H9 (cell line): ENCODE results near the gene PIM2. TPM values are rescaled to one million over a fixed set of nuclear protein-coding genes. Genes with fewer than 3 reads are reported as not detected.

ENCODE experiments used
- DNase-seq: peaks from one replicate; pipeline ENCODE4 v3.0.0-alpha.2; 2017
- H2AFZ ChIP-seq: one replicate; pipeline ENCODE4 v1.6.1; 2013; ENCODE audit warnings: mild to moderate bottlenecking, low read length, control low read depth, moderate library complexity
- H2AK5ac ChIP-seq: 2 replicates; pipeline ENCODE4 v1.6.1; 2013; ENCODE audit warnings: low read length, control low read depth, mixed read lengths; ENCODE audit not compliant: insufficient read length
- H2BK120ac ChIP-seq: one replicate; pipeline ENCODE4 v1.6.1; 2013; ENCODE audit warnings: low read depth, mild to moderate bottlenecking, low read length, control low read depth, inconsistent platforms; ENCODE audit not compliant: poor library complexity, severe bottlenecking
- H2BK12ac ChIP-seq: 2 replicates; pipeline ENCODE4 v1.6.1; 2013; ENCODE audit warnings: low read length, control low read depth, mixed read lengths, low read depth; ENCODE audit not compliant: insufficient read length
- H2BK15ac ChIP-seq: 2 replicates; pipeline ENCODE4 v1.6.1; 2013; ENCODE audit warnings: low read depth, low read length, control low read depth
- H2BK20ac ChIP-seq: one replicate; pipeline ENCODE4 v1.6.1; 2013; ENCODE audit warnings: low read depth, mild to moderate bottlenecking, low read length, control low read depth, inconsistent platforms; ENCODE audit not compliant: poor library complexity, severe bottlenecking
- H2BK5ac ChIP-seq: 2 replicates; pipeline ENCODE4 v1.6.1; 2013; ENCODE audit warnings: low read length, control low read depth, mixed read lengths; ENCODE audit not compliant: insufficient read length
- H3K14ac ChIP-seq: 2 replicates; pipeline ENCODE4 v1.6.1; 2013; ENCODE audit warnings: low read length, control low read depth; ENCODE audit not compliant: insufficient read depth
- H3K18ac ChIP-seq: 2 replicates; pipeline ENCODE4 v1.6.1; 2013; ENCODE audit warnings: low read depth, mild to moderate bottlenecking, mixed read lengths, low read length, control low read depth; ENCODE audit not compliant: insufficient read length
- H3K23ac ChIP-seq: 2 replicates; pipeline ENCODE4 v1.6.1; 2013; ENCODE audit warnings: low read length, control low read depth, mixed read lengths, low read depth; ENCODE audit not compliant: insufficient read length
- H3K23me2 ChIP-seq: 2 replicates; pipeline ENCODE4 v1.6.1; 2013; ENCODE audit warnings: low read depth, mild to moderate bottlenecking, mixed read lengths, low read length, control low read depth; ENCODE audit not compliant: insufficient read length, poor library complexity, severe bottlenecking
- H3K27ac ChIP-seq: 2 replicates; pipeline ENCODE4 v1.5.1; 2013; ENCODE audit warnings: low read length, control low read depth, mixed read lengths, low read depth; ENCODE audit not compliant: insufficient read length
- H3K27me3 ChIP-seq: 2 replicates; pipeline ENCODE4 v1.6.1; 2013; ENCODE audit warnings: low read length, control low read depth, inconsistent platforms; ENCODE audit not compliant: insufficient read depth
- H3K4ac ChIP-seq: 2 replicates; pipeline ENCODE4 v1.6.1; 2013; ENCODE audit warnings: low read depth, mild to moderate bottlenecking, control low read depth, inconsistent platforms, low read length, moderate library complexity
- H3K4me1 ChIP-seq: 2 replicates; pipeline ENCODE4 v1.6.1; 2013; ENCODE audit warnings: low read length, control low read depth, inconsistent platforms; ENCODE audit not compliant: insufficient read depth
- H3K4me2 ChIP-seq: 2 replicates; pipeline ENCODE4 v1.6.1; 2013; ENCODE audit warnings: low read length, control low read depth, mixed read lengths; ENCODE audit not compliant: insufficient read length, insufficient read depth
- H3K56ac ChIP-seq: 2 replicates; pipeline ENCODE4 v1.6.1; 2013; ENCODE audit warnings: low read depth, mild to moderate bottlenecking, mixed read lengths, low read length, control low read depth; ENCODE audit not compliant: insufficient read length
- H3K79me1 ChIP-seq: 2 replicates; pipeline ENCODE4 v1.6.1; 2013; ENCODE audit warnings: low read depth, mild to moderate bottlenecking, moderate library complexity, low read length, control low read depth, inconsistent platforms; ENCODE audit not compliant: insufficient read depth, poor library complexity, severe bottlenecking
- H3K79me2 ChIP-seq: 2 replicates; pipeline ENCODE4 v1.6.1; 2013; ENCODE audit warnings: low read length, control low read depth, inconsistent platforms; ENCODE audit not compliant: insufficient read depth
- H3K9ac ChIP-seq: 2 replicates; pipeline ENCODE4 v1.6.1; 2013; ENCODE audit warnings: low read length, control low read depth, mixed read lengths; ENCODE audit not compliant: insufficient read length; ENCODE audit errors: extremely low read depth
- H3K9me3 ChIP-seq: one replicate; pipeline ENCODE4 v1.6.1; 2013; ENCODE audit warnings: low read depth, low read length, inconsistent platforms; ENCODE audit not compliant: control insufficient read depth
- H3T11ph ChIP-seq: one replicate; pipeline ENCODE4 v1.6.1; 2013; ENCODE audit warnings: mild to moderate bottlenecking, low read length, control low read depth, inconsistent platforms
- H4K20me1 ChIP-seq: one replicate; pipeline ENCODE4 v1.6.1; 2013; ENCODE audit not compliant: control insufficient read depth, insufficient read length, insufficient read depth
- H4K5ac ChIP-seq: 2 replicates; pipeline ENCODE4 v1.6.1; 2013; ENCODE audit warnings: low read depth, mild to moderate bottlenecking, mixed read lengths, low read length, control low read depth; ENCODE audit not compliant: insufficient read length
- H4K8ac ChIP-seq: replicated peaks from 2 replicates; pipeline ENCODE4 v1.6.1; 2013; ENCODE audit warnings: low read length, control low read depth, mixed read lengths, low read depth; ENCODE audit not compliant: insufficient read length
- H4K91ac ChIP-seq: 2 replicates; pipeline ENCODE4 v1.6.1; 2013; ENCODE audit warnings: low read depth, mild to moderate bottlenecking, moderate library complexity, mixed read lengths, low read length, control low read depth; ENCODE audit not compliant: insufficient read length
- H3K27ac Mint-ChIP-seq, 3 experiments: 2 replicates in 2 of 3; 3 replicates in 1 of 3; pipeline ENCODE4 v1.8.0; 2020 to 2021; ENCODE audit warnings: mixed read lengths in 3 of 3, mild to moderate bottlenecking in 1 of 3, moderate library complexity in 1 of 3
- H3K27me3 Mint-ChIP-seq: 2 replicates; pipeline ENCODE4 v1.8.0; 2021; ENCODE audit warnings: low read depth, mild to moderate bottlenecking, moderate library complexity, mixed read lengths
- H3K36me3 Mint-ChIP-seq, 3 experiments: 2 replicates in 2 of 3; 3 replicates in 1 of 3; pipeline ENCODE4 v1.8.0; 2020 to 2021; ENCODE audit warnings: low read depth in 3 of 3, mixed read lengths in 3 of 3; ENCODE audit not compliant: insufficient read depth in 1 of 3
- H3K4me1 Mint-ChIP-seq, 2 experiments: 2 replicates each; pipeline ENCODE4 v1.8.0; 2020; ENCODE audit warnings: mixed read lengths in 2 of 2
- H3K4me3 Mint-ChIP-seq, 2 experiments: 2 replicates in 1 of 2; 3 replicates in 1 of 2; pipeline ENCODE4 v1.8.0; 2020 to 2021; ENCODE audit warnings: mild to moderate bottlenecking in 2 of 2, mixed read lengths in 2 of 2, moderate library complexity in 1 of 2
- H3K9me3 Mint-ChIP-seq, 2 experiments: 2 replicates in 1 of 2; 3 replicates in 1 of 2; pipeline ENCODE4 v1.8.0; 2020; ENCODE audit warnings: mild to moderate bottlenecking in 2 of 2, mixed read lengths in 2 of 2, moderate library complexity in 1 of 2
- CTCF ChIP-seq: fragments of 200-600 bp; sonication (generic); conservative IDR thresholded peaks from 3 replicates; pipeline ENCODE4 v1.8.0; 2021; ENCODE audit warnings: antibody characterized with exemption, mild to moderate bottlenecking
- WGBS: extraction: QIAGEN DNeasy Blood & Tissue Kit; methylation state at CpG from one replicate; pipeline ENCODE4 v1.1.7; 2013; ENCODE audit warnings: missing lambda C conversion rate, low lambda C conversion rate, mixed read lengths; ENCODE audit not compliant: insufficient read length; ENCODE audit errors: extremely low coverage; 5-methylcytosine and 5-hydroxymethylcytosine counted together
- total RNA-seq: library from RNA; stranded (reverse); gene quantifications from 2 replicates; pipeline ENCODE4 v1.2.1, GENCODE V29; 2021

Gene PIM2
- total RNA-seq, 1 experiment from 2014 or later = 163 TPM

DNA sequence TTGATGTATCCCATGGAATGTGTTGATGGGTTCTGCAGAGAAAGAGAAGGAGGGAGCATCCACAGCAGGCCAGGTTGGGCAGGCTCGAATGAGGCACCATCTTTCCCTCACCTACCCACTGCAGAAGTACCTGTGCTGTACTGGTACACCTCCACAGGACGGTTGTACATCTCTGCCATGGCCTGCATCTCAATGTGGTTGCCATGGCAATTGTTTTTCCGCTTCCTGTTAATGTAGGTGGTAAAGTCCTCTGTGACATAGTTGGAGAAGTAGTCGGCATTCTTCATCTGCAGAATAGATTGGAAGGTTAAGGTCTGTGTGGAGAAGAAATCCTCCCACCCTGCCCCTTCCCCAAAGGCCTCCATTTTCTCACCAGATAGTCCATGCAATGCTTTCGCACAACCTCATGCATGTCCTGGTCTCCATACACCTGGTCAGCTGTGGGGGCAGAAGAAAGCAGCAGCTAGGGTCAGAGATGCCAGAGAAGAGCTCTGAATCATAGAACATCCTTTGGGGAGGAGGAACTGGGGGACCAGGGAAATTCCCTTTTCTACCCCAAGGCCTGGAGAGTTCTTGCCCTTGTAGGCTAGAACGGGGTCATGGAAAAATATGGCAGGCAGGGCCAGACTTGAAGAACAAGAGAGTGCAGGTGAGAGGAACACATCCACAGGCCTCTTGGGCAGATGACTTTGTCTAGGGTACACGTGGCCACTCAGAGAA lies 15.9 kb upstream of the PIM2 start:
- H3K23ac ChIP-seq = no peak overlapping the region
- H3K36me3 Mint-ChIP-seq = peaks cover 41 to 66% (median 45%) of the 10 kb centered on the region in 3 experiments

More for the DNA sequence above, 15.9 kb upstream of the PIM2 start:
- Histone ChIP-seq H3T11ph (no peak overlapping the region), H4K5ac (no peak overlapping the region), H2AFZ (no peak overlapping the region), H3K14ac (no peak overlapping the region), H3K56ac (no peak overlapping the region), H3K27ac (no peak overlapping the region), H3K79me2 (peaks cover 3% of the 10 kb centered on the region; the same call in 1 of the 2 replicates), H3K4me2 (no peak overlapping the region), H4K91ac (no peak overlapping the region), H4K20me1 (no peaks in the 10 kb centered on the region), H4K8ac (no peak overlapping the region), H2BK15ac (no peak overlapping the region), H3K23me2 (no peaks in the 10 kb centered on the region), H2BK5ac (no peak overlapping the region), H3K9me3 (no peaks in the 10 kb centered on the region), H2BK12ac (no peak overlapping the region), H3K79me1 (no peaks in the 10 kb centered on the region), H2BK120ac (no peak overlapping the region), H2BK20ac (no peak overlapping the region), H3K27me3 (no peaks in the 10 kb centered on the region), H3K9ac (no peak overlapping the region), H3K18ac (no peak overlapping the region), H2AK5ac (no peak overlapping the region), H3K4ac (no peak overlapping the region), H3K4me1 (peaks cover 4% of the 10 kb centered on the region; the same call in 1 of the 2 replicates)
- Mint-ChIP-seq H3K27me3 (no peaks in the 10 kb centered on the region; the same call in 1 of the 2 replicates), H3K27ac (peak overlapping the region in 2 of 3 experiments; percentile 27 to 84; a peak in 1 of 7 replicates), H3K4me3 (no peak overlapping the region), H3K4me1 (peaks cover 13 to 25% of the 10 kb centered on the region in 2 experiments), H3K9me3 (peaks cover 66 to 70% of the 10 kb centered on the region in 2 experiments)
- WGBS = no CpG with 5 or more reads among the region's 7 CpGs
- no peak for DNase-seq
- no peak for TF ChIP-seq CTCF
